RWPE2 (cell line): ENCODE measurements around the gene PLEKHG1.

Experiments used
- ATAC-seq: fragments of 200-7000 bp; cut with Tn5 transposase; 3 replicates; pipeline ENCODE4 v1.9.1; 2021; ENCODE audit warnings: low read depth
- DNase-seq: peaks from one replicate; pipeline ENCODE4 v3.0.0-alpha.2; 2020; ENCODE audit warnings: low spot score
- H3K27ac ChIP-seq: fragments of 450-650 bp; 2 replicates; pipeline ENCODE4 v1.5.1; 2017; ENCODE audit warnings: mild to moderate bottlenecking; ENCODE audit not compliant: poor library complexity, severe bottlenecking
- H3K27me3 ChIP-seq: fragments of 250-450 bp; sonication (Bioruptor Pico); 2 replicates; pipeline ENCODE4 v1.5.1; 2021; ENCODE audit warnings: mild to moderate bottlenecking, moderate library complexity; ENCODE audit not compliant: insufficient read depth, poor library complexity, severe bottlenecking
- H3K36me3 ChIP-seq: fragments of 250-450 bp; sonication (Bioruptor Pico); 2 replicates; pipeline ENCODE4 v1.5.1; 2020; ENCODE audit warnings: low read depth, mild to moderate bottlenecking, moderate library complexity
- H3K4me1 ChIP-seq: fragments of 250-450 bp; sonication (Bioruptor Pico); 2 replicates; pipeline ENCODE4 v1.5.1; 2021; ENCODE audit warnings: mild to moderate bottlenecking, moderate library complexity; ENCODE audit not compliant: insufficient read depth, poor library complexity, severe bottlenecking
- H3K4me3 ChIP-seq: fragments of 250-450 bp; sonication (Bioruptor Pico); 2 replicates; pipeline ENCODE4 v1.5.1; 2021; ENCODE audit warnings: mild to moderate bottlenecking, moderate library complexity; ENCODE audit not compliant: severe bottlenecking
- H3K9me3 ChIP-seq: fragments of 250-450 bp; sonication (Bioruptor Pico); 2 replicates; pipeline ENCODE4 v1.5.1; 2021; ENCODE audit warnings: mild to moderate bottlenecking, moderate library complexity; ENCODE audit not compliant: severe bottlenecking
- TF ChIP-seq, protein P1 (sequence below): fragments of 450-650 bp; IDR thresholded peaks from one replicate; pipeline ENCODE4 v1.5.1; 2017; ENCODE audit warnings: mild to moderate bottlenecking, moderate library complexity; ENCODE audit not compliant: poor library complexity, severe bottlenecking

PLEKHG1 gene

DNA sequence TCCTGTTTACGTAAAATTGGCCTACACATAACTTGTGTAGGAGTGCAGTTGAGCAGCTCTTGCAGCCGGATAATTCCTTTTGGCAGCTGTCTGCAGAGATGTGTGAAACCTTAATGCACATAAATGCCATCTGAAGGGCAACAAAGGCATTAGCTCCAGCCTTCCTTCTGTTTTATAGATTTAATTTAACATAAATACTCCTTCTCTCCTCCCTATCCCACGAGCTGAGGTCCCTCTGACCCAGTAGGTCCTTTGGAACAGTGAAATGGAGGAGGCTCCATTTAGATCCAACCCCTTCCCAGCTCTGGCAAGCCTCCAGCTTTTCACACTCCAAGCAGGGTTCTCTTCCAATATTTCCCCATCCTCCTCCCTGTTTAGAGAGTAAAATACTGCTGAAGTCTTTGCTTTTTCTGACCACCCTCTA, 6.5 kb downstream of the PLEKHG1 start:
- Histone ChIP-seq H3K4me3 (no peak overlapping the region), H3K27ac (no peak overlapping the region), H3K27me3 (no peaks in the 10 kb centered on the region), H3K4me1 (no peaks in the 10 kb centered on the region), H3K9me3 (no peaks in the 10 kb centered on the region), H3K36me3 (no peaks in the 10 kb centered on the region)
- TF ChIP-seq, protein P1, sequence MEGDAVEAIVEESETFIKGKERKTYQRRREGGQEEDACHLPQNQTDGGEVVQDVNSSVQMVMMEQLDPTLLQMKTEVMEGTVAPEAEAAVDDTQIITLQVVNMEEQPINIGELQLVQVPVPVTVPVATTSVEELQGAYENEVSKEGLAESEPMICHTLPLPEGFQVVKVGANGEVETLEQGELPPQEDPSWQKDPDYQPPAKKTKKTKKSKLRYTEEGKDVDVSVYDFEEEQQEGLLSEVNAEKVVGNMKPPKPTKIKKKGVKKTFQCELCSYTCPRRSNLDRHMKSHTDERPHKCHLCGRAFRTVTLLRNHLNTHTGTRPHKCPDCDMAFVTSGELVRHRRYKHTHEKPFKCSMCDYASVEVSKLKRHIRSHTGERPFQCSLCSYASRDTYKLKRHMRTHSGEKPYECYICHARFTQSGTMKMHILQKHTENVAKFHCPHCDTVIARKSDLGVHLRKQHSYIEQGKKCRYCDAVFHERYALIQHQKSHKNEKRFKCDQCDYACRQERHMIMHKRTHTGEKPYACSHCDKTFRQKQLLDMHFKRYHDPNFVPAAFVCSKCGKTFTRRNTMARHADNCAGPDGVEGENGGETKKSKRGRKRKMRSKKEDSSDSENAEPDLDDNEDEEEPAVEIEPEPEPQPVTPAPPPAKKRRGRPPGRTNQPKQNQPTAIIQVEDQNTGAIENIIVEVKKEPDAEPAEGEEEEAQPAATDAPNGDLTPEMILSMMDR = no peak
- no peak for ATAC-seq
- no peak for DNase-seq

DNA sequence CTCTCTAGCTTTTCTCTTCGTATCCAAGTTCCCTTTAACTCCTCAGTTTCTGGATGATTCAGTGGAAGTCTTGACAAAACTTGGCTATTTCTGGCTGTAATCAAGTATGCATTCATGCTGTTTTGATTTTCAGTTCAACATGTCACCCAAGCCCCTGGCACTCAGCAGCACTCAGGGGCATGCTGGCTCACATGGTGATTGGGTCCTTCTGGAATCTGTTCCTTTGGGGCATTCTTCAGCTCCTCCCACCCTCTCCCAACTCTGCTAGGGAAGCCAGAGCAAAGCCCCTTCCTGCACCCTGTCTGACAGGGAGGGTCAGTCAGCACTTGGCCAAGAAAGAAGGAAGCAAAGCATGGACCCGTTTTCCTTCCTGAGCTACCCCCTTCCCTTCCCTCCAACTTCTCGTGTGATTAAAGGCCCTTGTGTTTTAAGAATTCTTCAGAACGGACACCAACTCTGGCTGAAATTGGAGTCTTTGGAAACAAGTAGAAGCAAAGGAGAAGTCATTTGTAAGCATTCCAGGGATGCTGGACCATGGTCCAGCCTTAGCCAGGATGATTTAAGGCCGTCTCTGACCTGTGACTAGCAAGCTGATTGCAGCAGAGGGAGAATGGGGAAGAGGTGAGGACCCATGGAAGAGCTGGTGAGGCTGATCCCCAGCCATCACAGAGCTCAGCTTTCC, 7.1 kb downstream of the PLEKHG1 start:
- ATAC-seq (no peak), DNase-seq (no peak)
- Histone ChIP-seq H3K9me3 (no peaks in the 10 kb centered on the region), H3K36me3 (no peaks in the 10 kb centered on the region), H3K27ac (no peak overlapping the region), H3K4me1 (no peaks in the 10 kb centered on the region), H3K27me3 (no peaks in the 10 kb centered on the region), H3K4me3 (no peak overlapping the region)
- TF ChIP-seq, protein P1 = no peak

DNA sequence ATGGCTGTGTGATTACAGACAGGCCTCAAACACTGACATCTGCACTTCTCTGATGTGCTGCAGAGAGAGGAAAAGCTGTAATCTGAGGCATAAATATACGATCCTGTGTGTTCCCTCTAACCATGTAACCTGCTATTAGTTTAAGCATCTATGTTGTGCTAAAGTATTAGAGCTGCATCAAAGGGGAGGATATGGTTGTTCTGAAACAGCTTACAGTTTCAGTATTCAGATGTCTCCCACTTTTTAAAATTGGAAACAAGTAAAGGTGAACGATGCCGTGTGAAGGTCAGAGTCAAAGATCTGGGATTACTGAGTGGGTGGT, 7.6 kb downstream of the PLEKHG1 start:
- Histone ChIP-seq H3K27me3 (no peaks in the 10 kb centered on the region), H3K4me1 (no peaks in the 10 kb centered on the region), H3K27ac (no peak overlapping the region), H3K4me3 (no peak overlapping the region), H3K36me3 (no peaks in the 10 kb centered on the region), H3K9me3 (no peaks in the 10 kb centered on the region)
- TF ChIP-seq, protein P1 = no peak
- ATAC-seq (no peak), DNase-seq (no peak)

DNA sequence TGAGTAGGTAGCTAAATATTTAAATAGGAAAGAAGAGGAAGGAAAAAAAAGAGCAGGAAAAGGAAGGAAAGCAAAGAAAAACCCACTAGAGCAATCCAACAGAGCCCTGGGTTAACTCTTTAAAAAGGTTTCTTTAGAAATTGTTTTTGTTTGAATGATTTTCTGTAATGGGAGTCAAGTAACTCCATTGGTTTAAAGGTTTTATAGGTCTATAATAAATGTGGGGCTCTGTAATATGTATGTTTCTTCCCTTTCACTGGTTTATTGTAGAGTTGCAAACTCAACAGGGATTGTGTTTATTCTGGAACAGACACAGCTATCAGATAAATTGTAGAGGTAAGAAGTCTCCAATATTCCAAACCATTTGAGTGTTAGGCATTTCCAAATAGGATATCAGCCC, 10.9 kb downstream of the PLEKHG1 start:
- H3K4me3 ChIP-seq = no peak overlapping the region
- no peaks in the 10 kb centered on the region for H3K4me1 ChIP-seq
- H3K27me3 ChIP-seq = no peaks in the 10 kb centered on the region
- TF ChIP-seq, protein P1 = no peak
- ATAC-seq = no peak
- H3K27ac ChIP-seq = no peak overlapping the region
- no peaks in the 10 kb centered on the region for H3K36me3 ChIP-seq
- H3K9me3 ChIP-seq = no peaks in the 10 kb centered on the region
- DNase-seq = no peak

DNA sequence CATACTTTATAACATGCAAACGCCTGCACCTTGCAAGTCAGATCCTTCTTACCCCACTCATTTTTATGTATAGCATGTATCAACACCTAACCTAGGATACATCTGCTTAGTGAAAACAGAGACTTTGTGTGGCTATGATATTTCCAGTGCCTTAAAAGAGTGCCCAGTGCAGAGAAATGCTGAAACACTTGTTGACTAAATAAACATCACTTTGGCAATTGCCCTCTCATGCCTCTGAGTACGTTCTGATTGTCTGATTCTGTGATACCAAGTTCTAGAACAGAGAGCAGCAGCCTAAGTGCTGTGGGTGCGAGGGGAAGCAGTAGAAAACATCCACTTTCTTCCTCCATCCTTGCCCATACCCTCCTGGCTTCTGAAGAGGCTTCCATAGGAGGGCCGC, 13.6 kb downstream of the PLEKHG1 start:
- DNase-seq = no peak
- no peak overlapping the region for H3K27ac ChIP-seq
- no peaks in the 10 kb centered on the region for H3K4me1 ChIP-seq
- no peaks in the 10 kb centered on the region for H3K27me3 ChIP-seq
- no peaks in the 10 kb centered on the region for H3K9me3 ChIP-seq
- no peak overlapping the region for H3K4me3 ChIP-seq
- H3K36me3 ChIP-seq = no peaks in the 10 kb centered on the region
- ATAC-seq = no peak
- TF ChIP-seq, protein P1 = no peak
